HCT116 (cell line): ENCODE results near the gene ZBTB5. TPM values are rescaled to one million over a fixed set of nuclear protein-coding genes. Genes with fewer than 3 reads are reported as not detected.

Source experiments
- ATAC-seq: fragments of 200-7000 bp; cut with Tn5 transposase; 2 replicates; pipeline ENCODE4 v1.9.1; 2020; ENCODE audit warnings: mild to moderate bottlenecking, moderate library complexity
- BruUV-seq: library from RNA; stranded (reverse); fragments of 400-500 nt; replicated peaks from 2 replicates; lab custom pipeline; 2021; lab: Mats Ljungman, UMichigan
- CTCF ChIA-PET: fragments of 300-600 bp; sonication (Branson Sonifier 250); formaldehyde crosslinking; loops from one replicate; lab custom pipeline; 2021; ENCODE audit warnings: antibody characterized with exemption; lab: Charles Lee
- POLR2A ChIA-PET: fragments of 300-600, 350-600 bp; sonication (Branson Sonifier 250); formaldehyde crosslinking; loops from one replicate; lab custom pipeline; 2021; ENCODE audit warnings: antibody characterized with exemption; lab: Charles Lee
- RAD21 ChIA-PET, 2 experiments: fragments of 300-600 bp; sonication (Branson Sonifier 250); formaldehyde crosslinking; loops; one replicate each; lab custom pipeline; 2023; ENCODE audit warnings: low total read pairs in 2 of 2; ENCODE audit not compliant: uncharacterized antibody in 2 of 2, unreplicated experiment in 2 of 2, low non-redundant PET in 1 of 2; lab: Charles Lee
- DNase-seq: peaks from one replicate; pipeline ENCODE4 v3.0.0-alpha.2; 2010; ENCODE audit warnings: low read depth, low spot score
- H2AFZ ChIP-seq: fragments of 200-600 bp; shearing (Covaris generic), sonication (generic); 2 replicates; pipeline ENCODE4 v1.6.1; 2017; ENCODE audit warnings: low read depth, mixed run types, mixed read lengths, antibody characterized with exemption, low read length; ENCODE audit not compliant: poor library complexity, severe bottlenecking
- H3K27ac ChIP-seq: 2 replicates; pipeline ENCODE4 v1.5.1; 2012; ENCODE audit warnings: low read depth, low read length
- H3K27me3 ChIP-seq: fragments of 200-600 bp; sonication (generic); 2 replicates; pipeline ENCODE4 v1.6.1; 2016; ENCODE audit warnings: mixed run types, low read length, mixed read lengths; ENCODE audit not compliant: insufficient read depth
- H3K36me3 ChIP-seq, 2 experiments: fragments of 200-500 bp in 1 of 2; fragments of 200-600 bp in 1 of 2; sonication (Bioruptor generic) in 1 of 2; sonication (generic) in 1 of 2; 2 replicates each; pipeline versions ENCODE4 v1.5.1 to v1.6.1; 2014 to 2016; ENCODE audit warnings: low read length in 2 of 2, inconsistent platforms in 1 of 2, mixed read lengths in 1 of 2, mixed run types in 1 of 2; ENCODE audit not compliant: insufficient read depth in 2 of 2, control insufficient read depth in 1 of 2
- H3K4me1 ChIP-seq, 2 experiments: fragments of 200-600 bp in 1 of 2; sonication (generic) in 1 of 2; 2 replicates each; pipeline versions ENCODE4 v1.5.1 to v1.6.1; 2012 to 2017; ENCODE audit warnings: low read length in 2 of 2, inconsistent platforms in 1 of 2, mild to moderate bottlenecking in 1 of 2, mixed read lengths in 1 of 2, mixed run types in 1 of 2, moderate library complexity in 1 of 2; ENCODE audit not compliant: insufficient read depth in 2 of 2, control insufficient read depth in 1 of 2
- H3K4me2 ChIP-seq: fragments of 200-600 bp; sonication (generic); 2 replicates; pipeline ENCODE4 v1.6.1; 2017; ENCODE audit warnings: mixed run types, low read length, mixed read lengths
- H3K4me3 ChIP-seq, 2 experiments: fragments of 200-600 bp in 1 of 2; sonication (generic) in 1 of 2; replicated peaks in 1 of 2; 2 replicates each; pipeline ENCODE4 v1.5.1; 2011 to 2016; ENCODE audit warnings: low read length in 2 of 2, control low read depth in 1 of 2, low read depth in 1 of 2, mild to moderate bottlenecking in 1 of 2, mixed read lengths in 1 of 2, mixed run types in 1 of 2
- H3K79me2 ChIP-seq: fragments of 200-600 bp; sonication (generic); 2 replicates; pipeline ENCODE4 v1.6.1; 2017; ENCODE audit warnings: mild to moderate bottlenecking, mixed run types, low read length, moderate library complexity, mixed read lengths; ENCODE audit not compliant: insufficient read depth
- H3K9ac ChIP-seq: fragments of 200-600 bp; sonication (generic); 2 replicates; pipeline ENCODE4 v1.6.1; 2016; ENCODE audit warnings: low read length, mixed read lengths
- H3K9me2 ChIP-seq: fragments of 200-600 bp; sonication (generic), shearing (Covaris generic); 2 replicates; pipeline ENCODE4 v1.6.1; 2017; ENCODE audit warnings: mixed run types, mild to moderate bottlenecking, moderate library complexity; ENCODE audit not compliant: insufficient read depth
- H3K9me3 ChIP-seq, 2 experiments: fragments of 200-500 bp in 1 of 2; fragments of 200-600 bp in 1 of 2; sonication (Bioruptor generic) in 1 of 2; sonication (generic) in 1 of 2; 2 replicates each; pipeline ENCODE4 v1.6.1; 2014 to 2017; ENCODE audit warnings: low read length in 2 of 2, mixed read lengths in 2 of 2, inconsistent platforms in 1 of 2, low read depth in 1 of 2, mild to moderate bottlenecking in 1 of 2, mixed run types in 1 of 2, moderate library complexity in 1 of 2; ENCODE audit not compliant: control insufficient read depth in 1 of 2, insufficient read depth in 1 of 2
- H4K20me1 ChIP-seq: fragments of 200-600 bp; sonication (generic), shearing (Covaris generic); 2 replicates; pipeline ENCODE4 v1.6.1; 2017; ENCODE audit warnings: mixed run types, mild to moderate bottlenecking, moderate library complexity; ENCODE audit not compliant: insufficient read depth
- ATF3 ChIP-seq: IDR thresholded peaks from 2 replicates; pipeline ENCODE4 v1.6.1; 2012
- CBX3 ChIP-seq: IDR thresholded peaks from 2 replicates; pipeline ENCODE4 v1.6.1; 2012; ENCODE audit warnings: low read depth
- CTCF ChIP-seq, 3 experiments: fragments of 200-600 bp in 1 of 3; sonication (generic) in 1 of 3; IDR thresholded peaks in 2 of 3; conservative IDR thresholded peaks in 1 of 3; 2 replicates each; pipeline ENCODE4 v1.5.1; 2012 to 2017; ENCODE audit warnings: low read depth in 2 of 3, low read length in 2 of 3, antibody characterized with exemption in 1 of 3, borderline replicate concordance in 1 of 3, control low read depth in 1 of 3, mild to moderate bottlenecking in 1 of 3, mixed read lengths in 1 of 3, mixed run types in 1 of 3, moderate library complexity in 1 of 3; ENCODE audit not compliant: insufficient read depth in 1 of 3
- EGR1 ChIP-seq: IDR thresholded peaks from 2 replicates; pipeline ENCODE4 v1.6.1; 2012; ENCODE audit warnings: low read depth
- ELF1 ChIP-seq: IDR thresholded peaks from 2 replicates; pipeline ENCODE4 v1.6.1; 2012; ENCODE audit warnings: low read depth, borderline replicate concordance
- EZH2 ChIP-seq: fragments of 200-600 bp; sonication (generic); IDR thresholded peaks from 2 replicates; pipeline ENCODE4 v1.6.1; 2017; ENCODE audit warnings: antibody characterized with exemption, mixed run types
- FOSL1 ChIP-seq: IDR thresholded peaks from 2 replicates; pipeline ENCODE4 v1.6.1; 2012; ENCODE audit warnings: low read depth
- JUND ChIP-seq: IDR thresholded peaks from 2 replicates; pipeline ENCODE4 v1.6.1; 2012
- POLR2A ChIP-seq: IDR thresholded peaks from 2 replicates; pipeline ENCODE4 v1.7.0; 2011; ENCODE audit warnings: borderline replicate concordance; ENCODE audit not compliant: insufficient read depth, insufficient read length; ENCODE audit errors: extremely low read depth
- POLR2AphosphoS5 ChIP-seq: IDR thresholded peaks from 2 replicates; pipeline ENCODE4 v1.6.1; 2011; ENCODE audit warnings: mild to moderate bottlenecking, low read depth, low read length, moderate library complexity
- RAD21 ChIP-seq: IDR thresholded peaks from 2 replicates; pipeline ENCODE4 v1.6.1; 2012; ENCODE audit warnings: low read depth, mild to moderate bottlenecking
- SIN3A ChIP-seq: IDR thresholded peaks from 2 replicates; pipeline ENCODE4 v1.6.1; 2012; ENCODE audit warnings: low read depth
- SP1 ChIP-seq: IDR thresholded peaks from 2 replicates; pipeline ENCODE4 v1.6.1; 2012; ENCODE audit warnings: low read depth
- SRF ChIP-seq: IDR thresholded peaks from 2 replicates; pipeline ENCODE4 v1.6.1; 2012; ENCODE audit warnings: low read depth
- TCF7L2 ChIP-seq: IDR thresholded peaks from 2 replicates; pipeline ENCODE4 v1.7.0; 2011; ENCODE audit warnings: borderline replicate concordance, inconsistent platforms; ENCODE audit not compliant: insufficient read depth, insufficient read length; ENCODE audit errors: extremely low read depth
- ZBTB33 ChIP-seq: IDR thresholded peaks from 2 replicates; pipeline ENCODE4 v1.6.1; 2011; ENCODE audit warnings: mild to moderate bottlenecking, low read length, moderate library complexity; ENCODE audit not compliant: insufficient replicate concordance; ENCODE audit errors: extremely low read depth
- ZFX ChIP-seq: fragments of 450-650 bp; IDR thresholded peaks from 2 replicates; pipeline ENCODE4 v1.6.1; 2017
- ZNF274 ChIP-seq: fragments of 200-500 bp; sonication (Bioruptor generic); IDR thresholded peaks from 2 replicates; pipeline ENCODE4 v1.6.1; 2014; ENCODE audit warnings: mild to moderate bottlenecking, low read depth, low read length, inconsistent platforms
- intact Hi-C: fragments of 100-400 bp; cut with micrococcal nuclease; formaldehyde crosslinking; loops from 2 replicates; pipeline ENCODE4 v1.10.0; 2022
- total RNA-seq: library from RNA; stranded (reverse); gene quantifications from one replicate; pipeline ENCODE4 v1.2.1, GENCODE V29; 2021; ENCODE audit not compliant: unreplicated experiment
- TF ChIP-seq, protein P1 (sequence below): IDR thresholded peaks from 2 replicates; pipeline ENCODE4 v1.6.1; 2012
- TF ChIP-seq, protein P2 (sequence below): IDR thresholded peaks from 2 replicates; pipeline ENCODE4 v1.6.1; 2012; ENCODE audit warnings: low read depth

Gene ZBTB5
- total RNA-seq, 1 experiment from 2014 or later: 22.3 TPM

GRCh38 chr9:37474438-37474837 is 9.2 kb upstream of the ZBTB5 start:
- ChIA-PET POLR2A (no interaction called here), RAD21 (no interaction called here), CTCF (no interaction called here)

More at GRCh38 chr9:37474438-37474837, 9.2 kb upstream of the ZBTB5 start:
- no peaks in the 10 kb centered on the region for H3K79me2 ChIP-seq
- DNase-seq (no peak), ATAC-seq (no peak)
- BruUV-seq: no TSS peak
- no peak overlapping the region for H3K27ac ChIP-seq
- H2AFZ ChIP-seq: no peak overlapping the region
- no peaks in the 10 kb centered on the region for H3K9me2 ChIP-seq
- intact Hi-C loops: no loop called here
- TF ChIP-seq, protein P1, sequence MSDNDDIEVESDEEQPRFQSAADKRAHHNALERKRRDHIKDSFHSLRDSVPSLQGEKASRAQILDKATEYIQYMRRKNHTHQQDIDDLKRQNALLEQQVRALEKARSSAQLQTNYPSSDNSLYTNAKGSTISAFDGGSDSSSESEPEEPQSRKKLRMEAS: no peak
- TF ChIP-seq ZNF274: no peak
- TF ChIP-seq, protein P2, sequence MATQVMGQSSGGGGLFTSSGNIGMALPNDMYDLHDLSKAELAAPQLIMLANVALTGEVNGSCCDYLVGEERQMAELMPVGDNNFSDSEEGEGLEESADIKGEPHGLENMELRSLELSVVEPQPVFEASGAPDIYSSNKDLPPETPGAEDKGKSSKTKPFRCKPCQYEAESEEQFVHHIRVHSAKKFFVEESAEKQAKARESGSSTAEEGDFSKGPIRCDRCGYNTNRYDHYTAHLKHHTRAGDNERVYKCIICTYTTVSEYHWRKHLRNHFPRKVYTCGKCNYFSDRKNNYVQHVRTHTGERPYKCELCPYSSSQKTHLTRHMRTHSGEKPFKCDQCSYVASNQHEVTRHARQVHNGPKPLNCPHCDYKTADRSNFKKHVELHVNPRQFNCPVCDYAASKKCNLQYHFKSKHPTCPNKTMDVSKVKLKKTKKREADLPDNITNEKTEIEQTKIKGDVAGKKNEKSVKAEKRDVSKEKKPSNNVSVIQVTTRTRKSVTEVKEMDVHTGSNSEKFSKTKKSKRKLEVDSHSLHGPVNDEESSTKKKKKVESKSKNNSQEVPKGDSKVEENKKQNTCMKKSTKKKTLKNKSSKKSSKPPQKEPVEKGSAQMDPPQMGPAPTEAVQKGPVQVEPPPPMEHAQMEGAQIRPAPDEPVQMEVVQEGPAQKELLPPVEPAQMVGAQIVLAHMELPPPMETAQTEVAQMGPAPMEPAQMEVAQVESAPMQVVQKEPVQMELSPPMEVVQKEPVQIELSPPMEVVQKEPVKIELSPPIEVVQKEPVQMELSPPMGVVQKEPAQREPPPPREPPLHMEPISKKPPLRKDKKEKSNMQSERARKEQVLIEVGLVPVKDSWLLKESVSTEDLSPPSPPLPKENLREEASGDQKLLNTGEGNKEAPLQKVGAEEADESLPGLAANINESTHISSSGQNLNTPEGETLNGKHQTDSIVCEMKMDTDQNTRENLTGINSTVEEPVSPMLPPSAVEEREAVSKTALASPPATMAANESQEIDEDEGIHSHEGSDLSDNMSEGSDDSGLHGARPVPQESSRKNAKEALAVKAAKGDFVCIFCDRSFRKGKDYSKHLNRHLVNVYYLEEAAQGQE: no peak
- no peak for TF ChIP-seq POLR2AphosphoS5
- no peak for TF ChIP-seq JUND
- TF ChIP-seq TCF7L2: no peak
- no peak for TF ChIP-seq EGR1
- no peak for TF ChIP-seq SP1
- no peak for TF ChIP-seq ZBTB33
- no peak for TF ChIP-seq RAD21
- no peak for TF ChIP-seq ATF3
- TF ChIP-seq ELF1: no peak
- TF ChIP-seq FOSL1: no peak
- no peak for TF ChIP-seq ZFX
- TF ChIP-seq SIN3A: no peak
- no peak for TF ChIP-seq SRF
- TF ChIP-seq POLR2A: no peak
- TF ChIP-seq EZH2: no peak
- no peak for TF ChIP-seq CTCF (IDR thresholded peaks at IDR 0.05 in 2 of 3, conservative IDR thresholded peaks at IDR 0.05 in 1 of 3; ENCODE audit: borderline replicate concordance in 1 of 3, insufficient read depth in 1 of 3, low read depth in 2 of 3, low read length in 2 of 3)
- no peak for TF ChIP-seq CBX3
- no peaks in the 10 kb centered on the region for H4K20me1 ChIP-seq
- peaks cover 5 to 8% of the 10 kb centered on the region in 2 experiments; a peak in 1 of 4 replicates for H3K9me3 ChIP-seq
- H3K9ac ChIP-seq: no peak overlapping the region
- peaks cover 48 to 77% of the 10 kb centered on the region in 2 experiments for H3K4me1 ChIP-seq
- H3K36me3 ChIP-seq: no peaks in the 10 kb centered on the region
- H3K4me2 ChIP-seq: no peak overlapping the region
- no peak overlapping the region for H3K4me3 ChIP-seq
- H3K27me3 ChIP-seq: no peaks in the 10 kb centered on the region
